Activated T-cell treated with anti-CD3 and anti-CD28 coated beads, Interleukin-2, amount 50 U/mL, for 72 hours (primary cell): ENCODE data around the gene RORB. TPM values are rescaled to one million over a fixed set of nuclear protein-coding genes. Genes with fewer than 3 reads are reported as not detected.
A peak's percentile ranks its signal among the peaks of the same experiment; 100 is the strongest.
"Not testable (repeated sequence)": the region's sequence is repeated elsewhere in the genome, so short reads cannot be mapped to it uniquely, and the experiment has no call there.

Source experiments
- ATAC-seq, 2 donors: fragments of 150-1000 bp; cut with Tn5 transposase; replicated peaks in 1 of 2; 2 replicates each; pipeline ENCODE4 v1.10.0; 2021; ENCODE audit warnings: moderate library complexity in 2 of 2, mild to moderate bottlenecking in 1 of 2
- DNase-seq, 2 donors: peaks; one replicate each; pipeline ENCODE4 v3.0.0; 2021 to 2022; ENCODE audit warnings: mixed read lengths in 1 of 2
- H3K27ac Mint-ChIP-seq: one replicate; pipeline ENCODE4 v1.8.0; 2022; ENCODE audit warnings: mild to moderate bottlenecking, moderate library complexity, mixed read lengths
- H3K27me3 Mint-ChIP-seq: one replicate; pipeline ENCODE4 v1.8.0; 2022; ENCODE audit warnings: low read depth, mixed read lengths
- H3K36me3 Mint-ChIP-seq, 2 donors: one replicate each; pipeline ENCODE4 v1.8.0; 2022; ENCODE audit warnings: mixed read lengths in 2 of 2, mild to moderate bottlenecking in 1 of 2; ENCODE audit not compliant: insufficient read depth in 2 of 2
- H3K4me1 Mint-ChIP-seq: one replicate; pipeline ENCODE4 v1.8.0; 2022; ENCODE audit warnings: low read depth, mixed read lengths
- H3K4me3 Mint-ChIP-seq, 2 donors: one replicate each; pipeline ENCODE4 v1.8.0; 2022; ENCODE audit warnings: mild to moderate bottlenecking in 2 of 2, mixed read lengths in 2 of 2, moderate library complexity in 2 of 2
- H3K9me3 Mint-ChIP-seq, 2 donors: one replicate each; pipeline ENCODE4 v1.8.0; 2022; ENCODE audit warnings: mixed read lengths in 2 of 2
- total RNA-seq, 2 donors: library from RNA; stranded (reverse); gene quantifications; one replicate each; pipeline ENCODE4 v1.2.3, GENCODE V29; 2022

Gene RORB
- total RNA-seq, 2 donors from 2014 or later, result 0.14 TPM

GRCh38 chr9:74524289-74524688 lies 27.2 kb downstream of the RORB start:
- Mint-ChIP-seq H3K27me3 (peaks cover 5% of the 10 kb centered on the region), H3K4me1 (no peaks in the 10 kb centered on the region), H3K4me3 (no peak overlapping the region), H3K36me3 (no peaks in the 10 kb centered on the region), H3K27ac (no peak overlapping the region), H3K9me3 (no peaks in the 10 kb centered on the region)
- DNase-seq (no peak), ATAC-seq (no peak)

GRCh38 chr9:74526215-74526614 lies 29.1 kb downstream of the RORB start:
- H3K4me1 Mint-ChIP-seq, result no peaks in the 10 kb centered on the region
- H3K4me3 Mint-ChIP-seq, result no peak overlapping the region
- no peaks in the 10 kb centered on the region for H3K36me3 Mint-ChIP-seq
- H3K27me3 Mint-ChIP-seq, result peaks cover 5% of the 10 kb centered on the region
- peaks cover 0 to 2% of the 10 kb centered on the region in 2 donors for H3K9me3 Mint-ChIP-seq
- ATAC-seq, result no peak
- no peak overlapping the region for H3K27ac Mint-ChIP-seq
- no peak for DNase-seq

GRCh38 chr9:74527718-74528117 lies 30.6 kb downstream of the RORB start:
- Mint-ChIP-seq H3K27ac (no peak overlapping the region), H3K4me1 (no peaks in the 10 kb centered on the region), H3K27me3 (peaks cover 5% of the 10 kb centered on the region), H3K36me3 (no peaks in the 10 kb centered on the region), H3K4me3 (no peak overlapping the region), H3K9me3 (peaks cover 0 to 2% of the 10 kb centered on the region in 2 donors)
- DNase-seq (no peak), ATAC-seq (no peak)

- Mint-ChIP-seq H3K4me1 (no peaks in the 10 kb centered on the region), H3K27me3 (peaks cover 5% of the 10 kb centered on the region), H3K4me3 (no peak overlapping the region), H3K27ac (no peak overlapping the region), H3K9me3 (peaks cover 0 to 2% of the 10 kb centered on the region in 2 donors), H3K36me3 (no peaks in the 10 kb centered on the region)
- DNase-seq, result no peak
- no peak for ATAC-seq
These were observed 31.1 kb downstream of the RORB start for GRCh38 chr9:74528207-74528606.

- not testable (repeated sequence) for H3K27ac Mint-ChIP-seq, H3K4me1 Mint-ChIP-seq, DNase-seq, H3K9me3 Mint-ChIP-seq, ATAC-seq, H3K36me3 Mint-ChIP-seq, H3K4me3 Mint-ChIP-seq
- peaks cover 10% of the 10 kb centered on the region for H3K27me3 Mint-ChIP-seq
These were observed 33.3 kb downstream of the RORB start for GRCh38 chr9:74530458-74530857.

GRCh38 chr9:74533253-74533652 lies 36.1 kb downstream of the RORB start:
- Mint-ChIP-seq H3K9me3 (peaks cover 0 to 2% of the 10 kb centered on the region in 2 donors), H3K27me3 (peaks cover 5% of the 10 kb centered on the region), H3K36me3 (no peaks in the 10 kb centered on the region), H3K4me3 (no peak overlapping the region), H3K27ac (no peak overlapping the region), H3K4me1 (no peaks in the 10 kb centered on the region)
- DNase-seq (no peak), ATAC-seq (no peak)

GRCh38 chr9:74534841-74535240 lies 37.7 kb downstream of the RORB start:
- H3K4me3 Mint-ChIP-seq, result no peak overlapping the region
- H3K4me1 Mint-ChIP-seq, result no peaks in the 10 kb centered on the region
- ATAC-seq (no peak), DNase-seq (no peak)
- H3K27me3 Mint-ChIP-seq, result peaks cover 5% of the 10 kb centered on the region
- H3K27ac Mint-ChIP-seq, result no peak overlapping the region
- H3K36me3 Mint-ChIP-seq, result no peaks in the 10 kb centered on the region
- H3K9me3 Mint-ChIP-seq, result peaks cover 0 to 2% of the 10 kb centered on the region in 2 donors

GRCh38 chr9:74543145-74543544 lies 46.0 kb downstream of the RORB start:
- Mint-ChIP-seq H3K27ac (no peak overlapping the region), H3K9me3 (no peaks in the 10 kb centered on the region), H3K4me3 (no peak overlapping the region), H3K4me1 (no peaks in the 10 kb centered on the region), H3K27me3 (peaks cover 7% of the 10 kb centered on the region), H3K36me3 (no peaks in the 10 kb centered on the region)
- no peak for DNase-seq
- peak in 1 of 2 donors; percentile 13 for ATAC-seq

GRCh38 chr9:74551266-74551665 lies 54.1 kb downstream of the RORB start:
- peaks cover under 1% of the 10 kb centered on the region for H3K4me1 Mint-ChIP-seq
- no peaks in the 10 kb centered on the region for H3K36me3 Mint-ChIP-seq
- no peak overlapping the region for H3K4me3 Mint-ChIP-seq

GRCh38 chr9:74554751-74555419 lies 57.8 kb downstream of the RORB start:
- no peak overlapping the region for H3K4me3 Mint-ChIP-seq
- no peak for DNase-seq
- no peak overlapping the region for H3K27ac Mint-ChIP-seq
- ATAC-seq, result no peak
- H3K9me3 Mint-ChIP-seq, result no peaks in the 10 kb centered on the region
- H3K4me1 Mint-ChIP-seq, result peaks cover 4% of the 10 kb centered on the region
- no peaks in the 10 kb centered on the region for H3K36me3 Mint-ChIP-seq
- peaks cover 9% of the 10 kb centered on the region for H3K27me3 Mint-ChIP-seq

More at GRCh38 chr9:74551266-74551665, 54.1 kb downstream of the RORB start:
- no peak overlapping the region for H3K27ac Mint-ChIP-seq
- H3K27me3 Mint-ChIP-seq, result peaks cover 9% of the 10 kb centered on the region
- no peak for ATAC-seq
- no peak for DNase-seq
- H3K9me3 Mint-ChIP-seq, result no peaks in the 10 kb centered on the region

- no peaks in the 10 kb centered on the region for H3K36me3 Mint-ChIP-seq
- peaks cover 4% of the 10 kb centered on the region for H3K4me1 Mint-ChIP-seq
- ATAC-seq (no peak), DNase-seq (no peak)
- no peaks in the 10 kb centered on the region for H3K9me3 Mint-ChIP-seq
- peaks cover 9% of the 10 kb centered on the region for H3K27me3 Mint-ChIP-seq
- no peak overlapping the region for H3K4me3 Mint-ChIP-seq
- no peak overlapping the region for H3K27ac Mint-ChIP-seq
These were observed 58.4 kb downstream of the RORB start for GRCh38 chr9:74555565-74555964.

- DNase-seq, result peak in 1 of 2 donors; percentile 10
- H3K4me3 Mint-ChIP-seq, result no peak overlapping the region
- no peak overlapping the region for H3K27ac Mint-ChIP-seq
- peaks cover 4% of the 10 kb centered on the region for H3K4me1 Mint-ChIP-seq
- H3K9me3 Mint-ChIP-seq, result no peaks in the 10 kb centered on the region
- no peaks in the 10 kb centered on the region for H3K36me3 Mint-ChIP-seq
- H3K27me3 Mint-ChIP-seq, result peaks cover 13% of the 10 kb centered on the region
- peak; percentile 63 to 79 for ATAC-seq
These were observed 59.5 kb downstream of the RORB start for GRCh38 chr9:74556685-74557084.

GRCh38 chr9:74557571-74557970 lies 60.4 kb downstream of the RORB start:
- ATAC-seq (no peak), DNase-seq (no peak)
- no peaks in the 10 kb centered on the region for H3K36me3 Mint-ChIP-seq
- no peak overlapping the region for H3K4me3 Mint-ChIP-seq
- H3K27ac Mint-ChIP-seq, result no peak overlapping the region
- peaks cover 4% of the 10 kb centered on the region for H3K4me1 Mint-ChIP-seq
- H3K27me3 Mint-ChIP-seq, result peaks cover 13% of the 10 kb centered on the region
- H3K9me3 Mint-ChIP-seq, result no peaks in the 10 kb centered on the region

- Mint-ChIP-seq H3K4me1 (no peaks in the 10 kb centered on the region), H3K9me3 (no peaks in the 10 kb centered on the region), H3K27me3 (peaks cover 9% of the 10 kb centered on the region), H3K36me3 (no peaks in the 10 kb centered on the region), H3K27ac (no peak overlapping the region), H3K4me3 (no peak overlapping the region)
- DNase-seq, result no peak
- ATAC-seq, result no peak
These were observed 65.5 kb downstream of the RORB start for GRCh38 chr9:74562611-74563010.
